ENCODE results near the gene PRKCB.

PRKCB gene

DNA sequence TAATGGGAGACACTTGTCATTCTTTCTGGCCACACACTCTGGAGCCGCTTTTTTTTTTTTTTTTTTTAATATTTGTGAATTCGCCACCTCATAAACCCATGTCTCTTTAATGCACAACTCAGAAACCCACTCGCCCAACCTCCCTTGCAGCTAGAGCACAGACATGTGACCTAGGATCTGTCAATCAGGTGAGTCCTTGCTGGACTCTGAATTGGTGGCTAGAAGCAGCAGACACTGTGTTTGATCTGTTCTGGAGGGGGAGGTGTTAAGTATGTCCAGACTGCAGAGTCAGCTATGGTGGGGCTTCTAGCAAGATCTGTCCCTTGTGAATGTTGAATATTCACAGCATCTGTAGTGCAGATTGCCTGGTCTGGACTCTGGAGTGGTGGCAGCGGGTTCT lies 112.1 kb downstream of the PRKCB start:
- TF ChIP-seq, protein P1, sequence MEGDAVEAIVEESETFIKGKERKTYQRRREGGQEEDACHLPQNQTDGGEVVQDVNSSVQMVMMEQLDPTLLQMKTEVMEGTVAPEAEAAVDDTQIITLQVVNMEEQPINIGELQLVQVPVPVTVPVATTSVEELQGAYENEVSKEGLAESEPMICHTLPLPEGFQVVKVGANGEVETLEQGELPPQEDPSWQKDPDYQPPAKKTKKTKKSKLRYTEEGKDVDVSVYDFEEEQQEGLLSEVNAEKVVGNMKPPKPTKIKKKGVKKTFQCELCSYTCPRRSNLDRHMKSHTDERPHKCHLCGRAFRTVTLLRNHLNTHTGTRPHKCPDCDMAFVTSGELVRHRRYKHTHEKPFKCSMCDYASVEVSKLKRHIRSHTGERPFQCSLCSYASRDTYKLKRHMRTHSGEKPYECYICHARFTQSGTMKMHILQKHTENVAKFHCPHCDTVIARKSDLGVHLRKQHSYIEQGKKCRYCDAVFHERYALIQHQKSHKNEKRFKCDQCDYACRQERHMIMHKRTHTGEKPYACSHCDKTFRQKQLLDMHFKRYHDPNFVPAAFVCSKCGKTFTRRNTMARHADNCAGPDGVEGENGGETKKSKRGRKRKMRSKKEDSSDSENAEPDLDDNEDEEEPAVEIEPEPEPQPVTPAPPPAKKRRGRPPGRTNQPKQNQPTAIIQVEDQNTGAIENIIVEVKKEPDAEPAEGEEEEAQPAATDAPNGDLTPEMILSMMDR (IDR thresholded peaks at IDR 0.05; ENCODE audit: control insufficient read depth, extremely low read depth, insufficient read depth) = no peak
- H3K4me3 ChIP-seq (ENCODE audit: low read depth, low read length) = no peak overlapping the region
- no peak for DNase-seq (ENCODE audit: low read depth)

DNA sequence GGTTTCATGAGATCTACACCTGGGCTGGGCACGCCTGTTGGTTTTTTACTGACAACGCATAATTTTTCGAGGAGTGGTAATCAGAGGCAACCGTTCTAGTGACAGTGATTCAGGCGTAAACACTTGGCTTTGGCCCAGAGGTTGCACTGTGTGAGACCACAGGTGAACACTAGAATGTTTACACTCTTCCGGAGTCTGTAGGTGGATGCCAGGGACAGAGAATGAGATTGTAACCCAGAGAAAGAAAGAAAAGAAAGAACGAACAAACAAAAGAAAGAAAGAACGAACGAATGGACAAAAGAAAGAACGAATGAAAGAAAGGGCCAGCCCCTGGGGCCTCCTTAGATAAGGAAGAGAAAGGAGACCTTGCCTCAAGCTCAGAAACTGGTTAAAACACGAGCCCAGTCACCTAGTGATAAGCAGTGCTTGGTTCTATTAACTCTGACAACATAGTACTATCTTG lies 113.2 kb downstream of the PRKCB start:
- TF ChIP-seq, protein P1 (IDR thresholded peaks at IDR 0.05; ENCODE audit: control insufficient read depth, extremely low read depth, insufficient read depth) = no peak

DNA sequence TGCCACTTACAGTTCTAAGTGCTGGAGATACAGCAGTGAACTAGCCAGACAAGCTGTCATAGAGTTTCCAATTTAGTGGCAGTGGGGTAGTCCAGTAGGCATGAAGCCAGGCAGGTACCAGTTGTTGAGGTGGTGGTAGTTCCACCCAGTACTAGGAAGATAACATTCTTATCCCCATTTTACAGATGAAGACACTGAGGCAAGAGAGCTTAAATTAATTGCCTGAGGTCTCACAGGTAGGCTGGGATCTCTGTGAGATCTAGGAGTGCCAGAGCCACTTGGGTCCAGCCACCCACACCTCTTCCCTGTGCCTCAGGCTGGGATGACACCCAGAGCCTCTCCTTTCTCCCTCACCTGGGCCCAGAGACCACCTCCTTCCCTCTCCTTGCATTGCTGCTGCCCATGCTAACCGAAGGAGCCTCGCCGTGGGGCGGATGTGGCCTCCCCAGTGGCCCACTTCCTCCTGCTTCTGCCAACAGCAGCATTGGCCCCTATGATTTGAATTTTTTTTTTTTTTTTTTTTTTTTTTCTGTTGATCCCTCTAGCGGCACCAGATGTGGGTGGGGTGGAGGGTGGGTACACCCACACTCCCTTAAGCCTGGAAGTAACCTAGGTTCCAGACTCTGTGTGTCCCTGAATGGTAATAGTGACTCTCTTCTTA lies 114.0 kb downstream of the PRKCB start:
- no peak for DNase-seq (ENCODE audit: low read depth)
- TF ChIP-seq, protein P1 (IDR thresholded peaks at IDR 0.05; ENCODE audit: control insufficient read depth, extremely low read depth, insufficient read depth) = no peak
- no peak overlapping the region for H3K4me3 ChIP-seq (ENCODE audit: low read depth, low read length)

More for the DNA sequence above, 113.2 kb downstream of the PRKCB start:
- no peak for DNase-seq (ENCODE audit: low read depth)
- H3K4me3 ChIP-seq (ENCODE audit: low read depth, low read length) = no peak overlapping the region

DNA sequence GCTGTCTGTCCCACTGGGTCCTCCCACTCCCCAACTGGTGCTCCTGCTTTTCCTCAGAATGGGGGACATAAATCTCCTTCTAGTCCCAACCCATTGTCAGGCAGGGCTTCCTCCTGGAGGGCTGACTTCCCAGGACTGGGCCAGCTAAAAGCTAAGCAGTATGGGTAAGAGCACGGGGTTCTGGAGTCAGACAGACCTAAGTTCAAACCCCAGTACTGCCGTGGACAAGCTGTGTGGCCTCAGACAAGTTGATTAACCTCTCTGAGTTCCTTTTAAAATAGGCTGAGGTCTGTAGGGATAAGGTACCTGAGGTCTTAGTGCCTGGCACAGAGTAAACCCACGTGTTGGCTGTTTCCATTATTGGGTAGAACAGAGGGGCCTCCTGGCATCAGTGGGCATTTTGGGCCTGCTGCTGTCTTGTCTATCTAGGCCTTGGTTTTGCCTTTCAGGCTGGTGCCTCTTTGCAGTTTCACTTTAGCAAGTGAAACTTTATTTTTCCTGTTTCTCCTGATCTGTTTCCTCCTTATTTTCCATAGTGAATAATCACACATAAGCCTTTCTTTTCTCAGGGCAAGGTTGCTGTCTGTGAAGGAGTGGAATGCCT lies 114.6 kb downstream of the PRKCB start:
- H3K4me3 ChIP-seq (ENCODE audit: low read depth, low read length) = no peak overlapping the region
- TF ChIP-seq, protein P1 (IDR thresholded peaks at IDR 0.05; ENCODE audit: control insufficient read depth, extremely low read depth, insufficient read depth) = no peak
- DNase-seq (ENCODE audit: low read depth) = no peak

DNA sequence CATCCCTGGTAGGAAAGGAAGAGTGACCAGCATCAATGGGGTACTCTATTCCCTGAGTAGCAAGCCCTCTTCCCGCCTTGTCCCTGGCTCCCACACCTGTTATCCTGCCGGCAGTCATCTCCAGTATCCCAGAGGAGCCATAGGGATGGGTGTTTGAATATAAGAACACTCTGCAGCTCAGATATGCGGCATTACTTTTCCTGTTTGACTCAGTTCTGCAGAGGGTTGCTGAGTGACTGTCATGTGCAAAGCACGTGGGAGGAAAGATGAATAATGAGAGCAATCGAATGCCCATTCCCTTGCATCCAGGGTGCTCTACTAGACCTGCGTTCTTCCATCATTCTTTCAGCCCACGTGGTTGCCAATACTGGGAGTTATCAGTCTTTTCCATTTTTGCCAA lies 115.1 kb downstream of the PRKCB start:
- no peak overlapping the region for H3K4me3 ChIP-seq (ENCODE audit: low read depth, low read length)
- no peak for DNase-seq (ENCODE audit: low read depth)
- TF ChIP-seq, protein P1 (IDR thresholded peaks at IDR 0.05; ENCODE audit: control insufficient read depth, extremely low read depth, insufficient read depth) = no peak

DNA sequence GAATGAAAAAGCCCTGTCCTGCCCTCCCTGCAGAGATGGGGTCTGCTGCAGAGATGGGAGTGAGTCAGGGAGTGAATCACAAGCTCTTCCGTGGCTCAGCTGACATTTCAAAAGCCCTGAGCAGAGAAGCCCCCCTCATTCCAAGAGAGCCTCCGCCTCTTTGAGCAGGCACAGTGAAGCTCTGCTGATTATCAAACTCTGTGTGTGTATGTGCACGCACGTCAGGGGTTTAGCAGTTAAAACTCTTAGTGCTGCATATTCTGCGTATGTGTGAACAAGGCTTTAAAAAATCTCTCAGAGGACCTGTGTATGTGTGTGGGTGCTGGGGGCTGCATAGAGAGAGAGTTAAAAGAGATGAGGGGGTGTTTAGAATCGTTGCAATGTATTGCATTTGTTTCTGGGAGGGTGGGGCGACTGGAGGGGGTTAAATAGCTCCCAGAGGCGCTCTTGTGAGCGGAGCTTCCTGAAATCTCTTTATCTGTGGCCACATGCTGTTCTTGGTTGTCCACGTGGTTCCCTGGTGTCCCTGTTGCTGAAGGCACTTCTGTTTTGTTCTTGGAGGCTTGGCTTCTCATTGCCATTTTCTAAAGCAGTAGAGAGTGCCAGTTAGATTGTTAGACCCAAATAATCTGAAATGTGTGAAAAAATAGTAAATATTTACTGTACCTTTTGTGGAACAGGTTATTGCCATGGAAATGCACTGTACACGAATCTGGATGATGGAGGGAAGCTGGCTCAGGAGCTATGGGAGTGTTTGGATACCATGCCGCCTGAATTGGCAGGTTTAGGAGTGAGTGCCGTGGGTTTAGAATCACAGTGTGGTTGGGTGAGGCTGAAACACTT lies 116.6 kb downstream of the PRKCB start:
- TF ChIP-seq, protein P1 (IDR thresholded peaks at IDR 0.05; ENCODE audit: control insufficient read depth, extremely low read depth, insufficient read depth) = no peak
- no peak for DNase-seq (ENCODE audit: low read depth)
- no peak overlapping the region for H3K4me3 ChIP-seq (ENCODE audit: low read depth, low read length)

All from LNCaP clone FGC (cell line).